H1 (cell line): ENCODE measurements around the gene TP53I13. TPM values are rescaled to one million over a fixed set of nuclear protein-coding genes. Genes with fewer than 3 reads are reported as not detected.

Experiments
- CTCF ChIA-PET: fragments of 300-600 bp; sonication (Branson Sonifier 250); formaldehyde crosslinking; loops from one replicate; lab custom pipeline; 2021; ENCODE audit not compliant: partially characterized antibody; lab: Charles Lee
- POLR2A ChIA-PET: fragments of 300-600 bp; sonication (Branson Sonifier 250); formaldehyde crosslinking; loops from one replicate; lab custom pipeline; 2021; ENCODE audit warnings: inconsistent platforms; ENCODE audit not compliant: partially characterized antibody; lab: Charles Lee
- DNase-seq, 2 experiments: peaks; one replicate each; pipeline versions ENCODE4 v3.0.0 to v3.0.0-alpha.2; 2010 to 2022; ENCODE audit warnings: low spot score in 2 of 2, low read depth in 1 of 2, mixed read lengths in 1 of 2
- FAIRE-seq: peaks from 2 replicates; lab custom pipeline; 2011; peaks lifted over from hg19 to GRCh38; lab: Jason Lieb, UNC
- H2AFZ ChIP-seq: 2 replicates; pipeline ENCODE4 v1.8.1; 2012; ENCODE audit warnings: low read length, inconsistent platforms
- H2AK5ac ChIP-seq: 2 replicates; pipeline ENCODE4 v1.6.1; 2013; ENCODE audit warnings: low read depth, low read length
- H2BK120ac ChIP-seq: replicated peaks from 2 replicates; pipeline ENCODE3; 2013; ENCODE audit warnings: low read depth, low read length, inconsistent platforms
- H2BK12ac ChIP-seq: 2 replicates; pipeline ENCODE4 v1.6.1; 2013; ENCODE audit warnings: low read depth, low read length
- H2BK15ac ChIP-seq: 2 replicates; pipeline ENCODE4 v1.6.1; 2013; ENCODE audit warnings: low read length
- H2BK20ac ChIP-seq: 2 replicates; pipeline ENCODE4 v1.6.1; 2013; ENCODE audit warnings: low read length
- H2BK5ac ChIP-seq: 2 replicates; pipeline ENCODE4 v1.6.1; 2013; ENCODE audit warnings: low read depth, low read length
- H3K14ac ChIP-seq: 2 replicates; pipeline ENCODE4 v1.6.1; 2013; ENCODE audit warnings: inconsistent platforms; ENCODE audit not compliant: insufficient read length
- H3K18ac ChIP-seq: 2 replicates; pipeline ENCODE4 v1.6.1; 2013; ENCODE audit warnings: low read length; ENCODE audit errors: extremely low read depth
- H3K23ac ChIP-seq: 2 replicates; pipeline ENCODE4 v1.6.1; 2013; ENCODE audit warnings: inconsistent platforms; ENCODE audit not compliant: insufficient read length
- H3K23me2 ChIP-seq: 2 replicates; pipeline ENCODE4 v1.6.1; 2013; ENCODE audit warnings: low read depth, low read length
- H3K27ac ChIP-seq: 2 replicates; pipeline ENCODE4 v1.6.1; 2011; ENCODE audit warnings: low read depth, low read length, inconsistent platforms
- H3K27me3 ChIP-seq, 4 experiments: replicated peaks in 1 of 4; 1 replicate in 1 of 4; 2 replicates in 3 of 4; pipeline versions ENCODE4 v1.6.1 to v1.8.1; 2011 to 2013; ENCODE audit warnings: low read length in 3 of 4, mild to moderate bottlenecking in 3 of 4, inconsistent platforms in 2 of 4, mixed read lengths in 2 of 4, moderate library complexity in 1 of 4; ENCODE audit not compliant: control insufficient read depth in 3 of 4, insufficient read depth in 3 of 4; ENCODE audit errors: extremely low read depth in 1 of 4
- H3K36me3 ChIP-seq, 4 experiments: 2 replicates each; pipeline versions ENCODE4 v1.6.1 to v1.8.1; 2011 to 2013; ENCODE audit warnings: mild to moderate bottlenecking in 4 of 4, low read length in 3 of 4, moderate library complexity in 2 of 4, control low read depth in 1 of 4, inconsistent platforms in 1 of 4; ENCODE audit not compliant: insufficient read depth in 4 of 4, control insufficient read depth in 2 of 4
- H3K4ac ChIP-seq: replicated peaks from 2 replicates; pipeline ENCODE3; 2013; ENCODE audit warnings: low read length, low read depth, mixed read lengths, inconsistent platforms; ENCODE audit not compliant: insufficient read length
- H3K4me1 ChIP-seq, 4 experiments: replicated peaks in 1 of 4; 1 replicate in 1 of 4; 2 replicates in 3 of 4; pipeline versions ENCODE4 v1.6.1 to v1.8.1; 2011 to 2013; ENCODE audit warnings: low read length in 3 of 4, inconsistent platforms in 2 of 4, mixed read lengths in 1 of 4; ENCODE audit not compliant: insufficient read depth in 4 of 4, control insufficient read depth in 3 of 4
- H3K4me2 ChIP-seq, 2 experiments: 2 replicates each; pipeline versions ENCODE4 v1.6.1 to v1.8.1; 2011 to 2013; ENCODE audit warnings: low read depth in 2 of 2, low read length in 2 of 2, control low read depth in 1 of 2, inconsistent platforms in 1 of 2, mild to moderate bottlenecking in 1 of 2; ENCODE audit not compliant: insufficient read depth in 1 of 2
- H3K4me3 ChIP-seq, 4 experiments: fragments of 200-600, 300-600 bp in 1 of 4; sonication (generic), shearing (Covaris generic), sonication (Bioruptor Twin) in 1 of 4; 2 replicates each; pipeline versions ENCODE4 v1.5.1 to v1.8.1; 2011 to 2016; ENCODE audit warnings: low read length in 4 of 4, low read depth in 3 of 4, control low read depth in 2 of 4, inconsistent platforms in 2 of 4, mild to moderate bottlenecking in 2 of 4, mixed read lengths in 1 of 4, moderate library complexity in 1 of 4; ENCODE audit not compliant: insufficient read depth in 2 of 4; ENCODE audit errors: extremely low read depth in 1 of 4
- H3K56ac ChIP-seq: replicated peaks from 2 replicates; pipeline ENCODE3; 2013; ENCODE audit warnings: low read depth, mild to moderate bottlenecking, mixed read lengths, low read length, inconsistent platforms; ENCODE audit not compliant: insufficient read length
- H3K79me1 ChIP-seq: 2 replicates; pipeline ENCODE4 v1.6.1; 2013; ENCODE audit warnings: low read depth, low read length, control low read depth
- H3K79me2 ChIP-seq, 2 experiments: 2 replicates each; pipeline versions ENCODE4 v1.6.1 to v1.8.1; 2012 to 2013; ENCODE audit warnings: low read length in 2 of 2, mild to moderate bottlenecking in 2 of 2, inconsistent platforms in 1 of 2; ENCODE audit not compliant: insufficient read depth in 2 of 2, control insufficient read depth in 1 of 2
- H3K9ac ChIP-seq, 4 experiments: replicated peaks in 1 of 4; 1 replicate in 1 of 4; 2 replicates in 3 of 4; pipeline versions ENCODE4 v1.6.1 to v1.8.1; 2011 to 2013; ENCODE audit warnings: low read depth in 3 of 4, low read length in 3 of 4, control low read depth in 2 of 4, mild to moderate bottlenecking in 2 of 4, moderate library complexity in 2 of 4, inconsistent platforms in 1 of 4; ENCODE audit errors: extremely low read depth in 1 of 4
- H3K9me3 ChIP-seq, 2 experiments: 2 replicates each; pipeline versions ENCODE4 v1.6.1 to v1.8.1; 2012 to 2013; ENCODE audit warnings: mild to moderate bottlenecking in 2 of 2, moderate library complexity in 2 of 2, control low read depth in 1 of 2, inconsistent platforms in 1 of 2, low read depth in 1 of 2, low read length in 1 of 2, mixed read lengths in 1 of 2; ENCODE audit not compliant: insufficient read depth in 2 of 2
- H4K20me1 ChIP-seq, 2 experiments: replicated peaks in 1 of 2; 2 replicates each; pipeline versions ENCODE3 to v1.8.1; 2011 to 2013; ENCODE audit warnings: inconsistent platforms in 2 of 2, low read length in 2 of 2, mild to moderate bottlenecking in 1 of 2; ENCODE audit not compliant: insufficient read depth in 2 of 2, control insufficient read depth in 1 of 2
- H4K5ac ChIP-seq: 2 replicates; pipeline ENCODE4 v1.6.1; 2013; ENCODE audit warnings: low read length, low read depth, mixed read lengths, inconsistent platforms; ENCODE audit not compliant: insufficient read length
- H4K8ac ChIP-seq: 2 replicates; pipeline ENCODE4 v1.8.0; 2013; ENCODE audit warnings: mild to moderate bottlenecking, moderate library complexity, low read length, inconsistent platforms; ENCODE audit not compliant: insufficient read depth; ENCODE audit errors: extremely low read depth
- H4K91ac ChIP-seq: replicated peaks from 2 replicates; pipeline ENCODE3; 2013; ENCODE audit warnings: low read length, mixed read lengths, inconsistent platforms; ENCODE audit not compliant: insufficient read length
- CBX8 ChIP-seq: fragments of 300-800, 300-1000 bp; sonication (generic); IDR thresholded peaks from 2 replicates; pipeline ENCODE4 v1.7.1; 2016; ENCODE audit warnings: low read depth, low read length, borderline replicate concordance
- CHD1 ChIP-seq: IDR thresholded peaks from 2 replicates; pipeline ENCODE4 v1.6.1; 2012; ENCODE audit warnings: low read depth, low read length, improper control_type of control experiment
- CHD2 ChIP-seq: IDR thresholded peaks from 2 replicates; pipeline ENCODE4 v1.6.1; 2012; ENCODE audit warnings: low read length, improper control_type of control experiment
- CTCF ChIP-seq, 3 experiments: IDR thresholded peaks; 1 replicate in 2 of 3; 2 replicates in 1 of 3; pipeline versions ENCODE4 v1.5.1 to v1.6.1; 2011; ENCODE audit warnings: low read length in 3 of 3, mild to moderate bottlenecking in 3 of 3, inconsistent platforms in 2 of 3, low read depth in 1 of 3, moderate library complexity in 1 of 3; ENCODE audit not compliant: insufficient read depth in 1 of 3; ENCODE audit errors: control extremely low read depth in 1 of 3
- SP1 ChIP-seq: IDR thresholded peaks from 2 replicates; pipeline ENCODE4 v1.6.1; 2011; ENCODE audit warnings: low read depth, low read length
- SP2 ChIP-seq: IDR thresholded peaks from 2 replicates; pipeline ENCODE4 v1.6.1; 2012; ENCODE audit warnings: mild to moderate bottlenecking, low read length, inconsistent platforms
- SUZ12 ChIP-seq: fragments of 200-600 bp; sonication (generic); IDR thresholded peaks from 2 replicates; pipeline ENCODE4 v1.6.1; 2012; ENCODE audit warnings: mild to moderate bottlenecking, inconsistent platforms, low read length, moderate library complexity, mixed read lengths
- TCF12 ChIP-seq: IDR thresholded peaks from 2 replicates; pipeline ENCODE4 v1.6.1; 2011; ENCODE audit warnings: low read depth, mild to moderate bottlenecking, low read length
- WGBS, 2 experiments: shearing (Covaris generic) in 1 of 2; methylation state at CpG; one replicate each; pipeline versions ENCODE4 v1.1.6 to v1.1.7; 2013 to 2015; ENCODE audit warnings: low lambda C conversion rate in 2 of 2, mixed read lengths in 2 of 2, inconsistent platforms in 1 of 2, low coverage in 1 of 2, missing lambda C conversion rate in 1 of 2; ENCODE audit not compliant: insufficient replicate concordance in 2 of 2, insufficient coverage in 1 of 2, insufficient read length in 1 of 2; ENCODE audit errors: extremely low coverage in 1 of 2, missing lambda C conversion rate in 1 of 2; 5-methylcytosine and 5-hydroxymethylcytosine counted together
- polyA plus RNA-seq, 7 experiments: library from polyadenylated mRNA; depleted of rRNA in 3 of 7; stranded (reverse) in 5 of 7; unstranded in 2 of 7; fragments of >200 nt in 5 of 7; fragments of 200-250 nt in 2 of 7; gene quantifications; 1 replicate in 5 of 7; 2 replicates in 1 of 7; 4 replicates in 1 of 7; pipeline versions ENCODE4 v1.2.1 to v1.2.3, GENCODE V29; 2011 to 2013; ENCODE audit warnings: missing spikeins in 2 of 7, mixed read lengths in 2 of 7
- total RNA-seq: library from RNA; stranded (reverse); fragmentation: NEBNext Ultra II Directional; extraction: Animal tissue kit (Norgen Biotek cat#: 25700); gene quantifications from 2 replicates; pipeline ENCODE4 v1.2.1, GENCODE V29; 2021

The TP53I13 gene
- total and polyA plus RNA-seq, 2 of the 8 experiments (the other 6 are each of a cell fraction or from before 2014, with no cell fraction given): 22.4 to 35.7 TPM

GRCh38 chr17:29620779-29621500, 52.4 kb downstream of the TP53I13 start:
- Histone ChIP-seq H3K23ac (no peak overlapping the region), H3K9ac (no peak overlapping the region), H3K4me3 (no peak overlapping the region), H3K27me3 (peaks cover 17 to 58% (median 45%) of the 10 kb centered on the region in 4 experiments), H4K91ac (no peak overlapping the region), H3K23me2 (peaks cover 18% of the 10 kb centered on the region; the same call in 1 of the 2 replicates), H3K36me3 (no peaks in the 10 kb centered on the region), H3K9me3 (no peaks in the 10 kb centered on the region), H3K4me1 (peaks cover 16 to 40% (median 28%) of the 10 kb centered on the region in 4 experiments), H2BK15ac (peak overlapping the region; percentile 83; the same call in 1 of the 2 replicates), H3K18ac (0 out of 2 replicates have a peak overlapping the region, but pooled peaks have one; percentile 51), H2AFZ (no peak overlapping the region), H3K56ac (no peak overlapping the region), H3K27ac (no peak overlapping the region), H4K8ac (no peak overlapping the region), H3K14ac (no peak overlapping the region), H4K20me1 (peaks cover 5 to 6% of the 10 kb centered on the region in 2 experiments), H2BK120ac (no peak overlapping the region), H3K4ac (no peak overlapping the region), H2AK5ac (no peak overlapping the region; the same call in 1 of the 2 replicates), H2BK12ac (peak overlapping the region; percentile 88; the same call in 1 of the 2 replicates), H3K79me1 (no peaks in the 10 kb centered on the region), H4K5ac (no peak overlapping the region), H3K4me2 (peak overlapping the region in 1 of 2 experiments; percentile 6; a peak in 1 of 4 replicates), H3K79me2 (no peaks in the 10 kb centered on the region), H2BK5ac (no peak overlapping the region), H2BK20ac (peak overlapping the region; percentile 32; the same call in 1 of the 2 replicates)
- no peak for DNase-seq
- TF ChIP-seq CHD2 (no peak), CTCF (IDR thresholded peaks at IDR 0.05; ENCODE audit: control extremely low read depth in 1 of 3, insufficient read depth in 1 of 3, low read depth in 1 of 3, low read length in 3 of 3) (no peak), SP1 (no peak), CBX8 (no peak), TCF12 (no peak), SP2 (no peak), CHD1 (no peak), SUZ12 (no peak)
- 95% methylated on average over 12 of the region's 12 CpGs; no CpG with 5 or more reads in 1 of the 2 experiments for WGBS, 2 experiments
- FAIRE-seq: no peak
- CTCF ChIA-PET: interaction anchor here (0.7 to 13.1 kb wide), 11 partner anchors 8 to 473 kb away, joined by 3 to 193 read pairs (median 4); partner anchors contain the start of genes ABHD15, SSH2 and TP53I13
- POLR2A ChIA-PET: interaction anchor here (1.7 kb wide), 1 partner anchor 29 kb away, joined by 9 read pairs; the partner anchor contains the start of gene ANKRD13B
